Fibroblast of villous mesenchyme (primary cell): ENCODE data around the gene MCF2L2. TPM values are rescaled to one million over a fixed set of nuclear protein-coding genes. Genes with fewer than 3 reads are reported as not detected.

Experiments used
- DNase-seq: peaks from one replicate; pipeline ENCODE4 v3.0.0-alpha.2; 2010; ENCODE audit warnings: low read depth
- H3K4me3 ChIP-seq: 2 replicates; pipeline ENCODE4 v1.5.1; 2011; ENCODE audit warnings: low read depth, mild to moderate bottlenecking, low read length
- CTCF ChIP-seq: IDR thresholded peaks from 2 replicates; pipeline ENCODE4 v1.5.1; 2012; ENCODE audit warnings: low read depth, mild to moderate bottlenecking, low read length; ENCODE audit not compliant: insufficient read depth
- total RNA-seq: library from RNA; depleted of rRNA; stranded (reverse); fragments of >200 nt; gene quantifications from 2 replicates; pipeline ENCODE4 v1.2.3, GENCODE V29; 2012

Gene MCF2L2
- total RNA-seq, 1 donor = 0.43 TPM

DNA sequence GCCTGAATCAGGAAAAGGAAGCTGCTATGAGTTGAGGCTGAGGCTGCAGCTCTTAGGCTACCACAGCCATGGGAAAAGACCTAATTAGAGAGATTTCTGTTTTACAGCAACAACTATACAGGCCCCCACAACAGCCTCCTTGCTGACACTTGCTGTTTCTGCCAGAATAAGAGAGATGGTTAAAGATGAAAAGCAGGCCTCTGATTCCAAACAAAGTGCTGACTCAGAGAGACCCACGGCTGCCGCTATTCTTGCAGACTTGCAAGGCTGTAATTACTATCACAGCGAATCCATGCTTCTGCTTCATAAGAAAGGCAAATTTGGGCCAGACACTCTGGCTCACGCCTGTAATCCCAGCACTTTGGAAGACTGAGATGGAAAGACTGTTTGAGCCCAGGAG is 41.8 kb downstream of the MCF2L2 start:
- H3K4me3 ChIP-seq = no peak overlapping the region
- DNase-seq = no peak
- TF ChIP-seq CTCF = no peak

GRCh38 chr3:183385698-183386613 is 42.5 kb downstream of the MCF2L2 start:
- no peak overlapping the region for H3K4me3 ChIP-seq
- peak; percentile 83 for DNase-seq
- peak; percentile 76 for TF ChIP-seq CTCF

DNA sequence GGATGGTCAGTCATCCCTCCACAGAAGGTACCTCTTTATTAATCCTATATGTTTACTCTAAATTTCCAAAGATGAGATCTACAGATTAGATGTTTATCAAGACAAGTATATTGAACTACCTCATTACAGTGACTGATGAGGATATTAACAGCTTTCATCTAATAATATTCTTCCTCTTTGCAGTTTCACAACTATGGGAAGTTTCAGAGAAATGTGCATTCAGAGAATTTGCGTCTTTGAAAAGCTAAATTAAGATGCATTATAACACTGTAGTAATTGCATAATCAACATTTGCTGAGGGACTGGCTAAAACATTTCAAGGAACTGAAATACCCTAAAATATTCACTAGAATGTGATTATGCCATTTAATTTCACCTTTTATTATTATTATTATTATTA is 46.7 kb downstream of the MCF2L2 start:
- no peak for TF ChIP-seq CTCF

GRCh38 chr3:183381179-183381578 is 47.2 kb downstream of the MCF2L2 start:
- TF ChIP-seq CTCF = no peak
- no peak overlapping the region for H3K4me3 ChIP-seq
- peak; percentile 93 for DNase-seq

More for the DNA sequence above, 46.7 kb downstream of the MCF2L2 start:
- DNase-seq = no peak
- H3K4me3 ChIP-seq = no peak overlapping the region

- no peak for TF ChIP-seq CTCF
- no peak for DNase-seq
- H3K4me3 ChIP-seq = no peak overlapping the region
Measured at GRCh38 chr3:183378951-183379350, 49.5 kb downstream of the MCF2L2 start.

DNA sequence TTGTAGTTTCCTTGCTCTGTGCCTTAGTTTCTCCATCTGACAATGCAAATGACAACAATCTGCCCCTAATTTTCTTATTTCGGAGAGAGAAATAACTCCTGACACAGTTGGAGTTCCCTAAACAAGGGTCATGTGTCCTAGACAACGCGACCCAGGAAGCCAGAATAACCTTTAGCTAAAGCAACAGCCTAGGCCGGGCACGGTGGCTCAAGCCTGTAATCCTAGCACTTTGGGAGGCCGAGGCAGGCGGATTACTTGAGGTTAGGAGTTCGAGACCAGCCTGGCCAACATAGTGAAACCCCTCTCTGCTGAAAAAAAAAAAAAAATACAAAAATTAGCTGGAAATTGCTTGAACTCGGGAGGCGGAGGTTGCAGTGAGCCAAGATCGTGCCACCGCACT is 49.9 kb downstream of the MCF2L2 start:
- TF ChIP-seq CTCF = no peak
- DNase-seq = no peak
- no peak overlapping the region for H3K4me3 ChIP-seq

- no peak overlapping the region for H3K4me3 ChIP-seq
- DNase-seq = no peak
- TF ChIP-seq CTCF = no peak
Measured at GRCh38 chr3:183378008-183378407, 50.4 kb downstream of the MCF2L2 start.
